GM23248 (cell line): ENCODE results near the gene ATF2. TPM values are rescaled to one million over a fixed set of nuclear protein-coding genes. Genes with fewer than 3 reads are reported as not detected.

Experiments
- DNase-seq: peaks from one replicate; pipeline ENCODE4 v3.0.0-alpha.2; 2015
- H2AFZ ChIP-seq: fragments of 200-600 bp; sonication (generic); 2 replicates; pipeline ENCODE4 v1.6.1; 2016; ENCODE audit warnings: antibody characterized with exemption
- H3F3A ChIP-seq: fragments of 200-600 bp; sonication (generic); 2 replicates; pipeline ENCODE4 v1.6.1; 2016; ENCODE audit warnings: mild to moderate bottlenecking, antibody characterized with exemption, mixed run types; ENCODE audit not compliant: insufficient read depth
- H3K27ac ChIP-seq: fragments of 200-600 bp; sonication (generic); 2 replicates; pipeline ENCODE4 v1.5.1; 2016; ENCODE audit warnings: mild to moderate bottlenecking
- H3K27me3 ChIP-seq: fragments of 200-600 bp; sonication (generic); replicated peaks from 2 replicates; pipeline ENCODE4 v1.6.1; 2016; ENCODE audit warnings: mild to moderate bottlenecking; ENCODE audit not compliant: insufficient read depth
- H3K36me3 ChIP-seq: fragments of 200-600 bp; sonication (generic); 2 replicates; pipeline ENCODE4 v1.6.1; 2016; ENCODE audit warnings: low read depth, mild to moderate bottlenecking
- H3K4me1 ChIP-seq: fragments of 200-600 bp; sonication (generic); 2 replicates; pipeline ENCODE4 v1.6.1; 2016; ENCODE audit warnings: mild to moderate bottlenecking; ENCODE audit not compliant: insufficient read depth
- H3K4me2 ChIP-seq: fragments of 200-600 bp; sonication (generic); one replicate; pipeline ENCODE4 v1.6.1; 2016; ENCODE audit warnings: mild to moderate bottlenecking; ENCODE audit not compliant: unreplicated experiment
- H3K4me3 ChIP-seq: fragments of 200-600 bp; sonication (generic); 2 replicates; pipeline ENCODE4 v1.5.1; 2016; ENCODE audit warnings: mild to moderate bottlenecking
- H3K79me2 ChIP-seq: fragments of 200-600 bp; sonication (generic); 2 replicates; pipeline ENCODE4 v1.6.1; 2016; ENCODE audit warnings: mild to moderate bottlenecking; ENCODE audit not compliant: insufficient read depth
- H3K9ac ChIP-seq: fragments of 200-600 bp; sonication (generic); 2 replicates; pipeline ENCODE4 v1.6.1; 2016; ENCODE audit warnings: mild to moderate bottlenecking
- H3K9me2 ChIP-seq: fragments of 200-600 bp; sonication (generic); 2 replicates; pipeline ENCODE4 v1.6.1; 2016; ENCODE audit warnings: mixed run types, mild to moderate bottlenecking, moderate library complexity; ENCODE audit not compliant: insufficient read depth
- H3K9me3 ChIP-seq: fragments of 200-600 bp; sonication (generic); one replicate; pipeline ENCODE4 v1.6.1; 2017; ENCODE audit warnings: low read depth
- H4K20me1 ChIP-seq: fragments of 200-600 bp; sonication (generic); 2 replicates; pipeline ENCODE4 v1.6.0; 2016; ENCODE audit not compliant: insufficient read depth
- EZH2 ChIP-seq: fragments of 200-600 bp; sonication (generic); IDR thresholded peaks from 2 replicates; pipeline ENCODE4 v1.6.1; 2018; ENCODE audit warnings: antibody characterized with exemption, mild to moderate bottlenecking; ENCODE audit not compliant: insufficient read depth, poor library complexity, severe bottlenecking
- EZH2phosphoT487 ChIP-seq: fragments of 200-600 bp; sonication (generic); IDR thresholded peaks from 2 replicates; pipeline ENCODE4 v1.6.1; 2018; ENCODE audit warnings: antibody characterized with exemption, moderate library complexity, mild to moderate bottlenecking, low read depth; ENCODE audit not compliant: insufficient read depth
- WGBS, 2 experiments: methylation state at CpG; one replicate each; pipeline ENCODE4 v1.1.6; 2015 to 2017; ENCODE audit warnings: low lambda C conversion rate in 2 of 2, low coverage in 1 of 2; ENCODE audit errors: missing lambda C conversion rate in 2 of 2; 5-methylcytosine and 5-hydroxymethylcytosine counted together
- in situ Hi-C: fragments of 300-500 bp; cut with MboI; formaldehyde crosslinking; loops from 2 replicates; pipeline ENCODE4 v1.15.0; 2020
- polyA plus RNA-seq: library from polyadenylated mRNA; unstranded; fragments of >200 nt; fragmentation: Nextera tagmentation; extraction: Ambion mirVana; gene quantifications from 2 replicates; pipeline ENCODE4 v1.2.1, GENCODE V29; 2016
- total RNA-seq: library from RNA; depleted of rRNA; stranded (reverse); fragments of >200 nt; shearing (Covaris generic); gene quantifications from 2 replicates; pipeline ENCODE4 v1.2.3, GENCODE V29; 2014

The ATF2 gene
- total and polyA plus RNA-seq, 2 experiments from 2014 or later, result 26.8 to 33.8 TPM

DNA sequence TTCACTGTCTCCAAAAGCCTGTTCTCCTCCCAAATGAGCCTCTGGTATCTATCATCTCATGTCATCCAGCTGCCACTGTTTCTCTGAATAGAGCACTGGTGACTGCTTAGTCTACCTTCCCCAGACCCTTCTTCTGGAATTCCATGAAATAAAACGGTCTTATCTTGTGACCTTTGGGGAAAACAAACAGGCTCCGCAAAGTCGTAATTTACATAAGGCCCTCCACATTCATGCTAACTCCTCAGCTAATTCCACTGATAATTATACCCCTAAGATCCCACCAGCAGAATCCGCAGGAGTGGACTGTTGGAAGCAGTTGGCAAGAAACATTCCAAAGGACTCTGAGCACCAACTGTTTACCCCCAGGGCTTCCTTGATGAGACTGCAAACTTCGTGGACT is 129.0 kb downstream of the ATF2 start:
- no peak for DNase-seq
- no peak overlapping the region for H3K4me3 ChIP-seq
- no peaks in the 10 kb centered on the region for H3K9me2 ChIP-seq
- TF ChIP-seq EZH2phosphoT487 (no peak), EZH2 (no peak)
- H3K4me1 ChIP-seq, result no peaks in the 10 kb centered on the region
- no peaks in the 10 kb centered on the region for H3K27me3 ChIP-seq
- no peaks in the 10 kb centered on the region for H3K36me3 ChIP-seq
- no peak overlapping the region for H3K4me2 ChIP-seq
- no peaks in the 10 kb centered on the region for H3K79me2 ChIP-seq
- WGBS, 2 experiments, result 86 to 87% methylated on average over 5 of the region's 5 CpGs
- H2AFZ ChIP-seq, result no peak overlapping the region
- no peak overlapping the region for H3K27ac ChIP-seq
- H3K9me3 ChIP-seq, result no peaks in the 10 kb centered on the region
- no peaks in the 10 kb centered on the region for H4K20me1 ChIP-seq
- no peaks in the 10 kb centered on the region for H3F3A ChIP-seq
- in situ Hi-C loops, result no loop called here
- no peak overlapping the region for H3K9ac ChIP-seq

GRCh38 chr2:175037941-175038340 is 130.1 kb downstream of the ATF2 start:
- no peak for DNase-seq
- Histone ChIP-seq H3K27ac (no peak overlapping the region), H3K4me1 (no peaks in the 10 kb centered on the region), H2AFZ (no peak overlapping the region), H3K9ac (no peak overlapping the region), H3K4me3 (no peak overlapping the region), H3K4me2 (no peak overlapping the region), H3K36me3 (no peaks in the 10 kb centered on the region), H3F3A (no peaks in the 10 kb centered on the region), H4K20me1 (no peaks in the 10 kb centered on the region), H3K9me3 (no peaks in the 10 kb centered on the region), H3K9me2 (no peaks in the 10 kb centered on the region), H3K79me2 (no peaks in the 10 kb centered on the region), H3K27me3 (no peaks in the 10 kb centered on the region)
- no peak for TF ChIP-seq EZH2
- TF ChIP-seq EZH2phosphoT487, result no peak
- in situ Hi-C loops, result no loop called here
- WGBS, 2 experiments, result 91 to 100% methylated on average over 2 of the region's 2 CpGs

- 46 to 52% methylated on average over 5 of the region's 5 CpGs for WGBS, 2 experiments
- TF ChIP-seq EZH2 (no peak), EZH2phosphoT487 (no peak)
Measured at GRCh38 chr2:175036582-175037018, 131.4 kb downstream of the ATF2 start.

DNA sequence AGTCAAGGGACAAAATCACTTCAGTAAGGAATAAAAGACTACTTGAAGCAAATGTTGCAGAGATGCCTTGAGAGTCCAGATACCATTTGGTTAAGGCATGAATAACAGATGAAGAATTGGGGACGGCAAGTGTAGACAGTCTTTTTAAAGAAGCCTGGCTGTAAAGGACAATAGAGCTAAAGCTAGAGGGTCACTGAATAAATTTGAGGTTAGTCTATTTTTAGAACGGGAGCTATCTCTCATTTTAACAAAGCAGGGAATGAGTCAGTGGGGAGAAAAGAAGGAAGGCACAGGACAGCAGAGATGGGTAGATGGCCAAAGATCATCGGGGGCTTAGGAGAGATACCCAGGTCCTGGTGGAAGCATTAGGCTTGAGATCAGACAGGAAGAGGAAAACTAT is 132.2 kb downstream of the ATF2 start:
- in situ Hi-C loops, result no loop called here
- no peak for TF ChIP-seq EZH2
- TF ChIP-seq EZH2phosphoT487, result no peak
- Histone ChIP-seq H3K4me1 (no peaks in the 10 kb centered on the region), H3K9me2 (no peaks in the 10 kb centered on the region), H3K79me2 (no peaks in the 10 kb centered on the region), H3F3A (no peaks in the 10 kb centered on the region), H3K4me3 (no peak overlapping the region), H3K9me3 (no peaks in the 10 kb centered on the region), H3K36me3 (no peaks in the 10 kb centered on the region), H3K9ac (no peak overlapping the region), H3K27ac (no peak overlapping the region), H4K20me1 (no peaks in the 10 kb centered on the region), H2AFZ (peak overlapping the region; percentile 62; the same call in 1 of the 2 replicates), H3K27me3 (no peaks in the 10 kb centered on the region), H3K4me2 (no peak overlapping the region)
- DNase-seq, result no peak
- 85 to 88% methylated on average over 3 of the region's 3 CpGs for WGBS, 2 experiments

More at GRCh38 chr2:175036582-175037018, 131.4 kb downstream of the ATF2 start:
- peak; percentile 57 for DNase-seq
- no peaks in the 10 kb centered on the region for H3K9me2 ChIP-seq
- no peaks in the 10 kb centered on the region for H3K79me2 ChIP-seq
- H3K9me3 ChIP-seq, result no peaks in the 10 kb centered on the region
- H3K4me2 ChIP-seq, result peak overlapping the region; percentile 27
- H3K4me1 ChIP-seq, result no peaks in the 10 kb centered on the region
- peak overlapping the region; percentile 62 for H2AFZ ChIP-seq
- H3K27ac ChIP-seq, result no peak overlapping the region
- in situ Hi-C loops, result no loop called here
- no peaks in the 10 kb centered on the region for H3K36me3 ChIP-seq
- H3F3A ChIP-seq, result no peaks in the 10 kb centered on the region
- H3K27me3 ChIP-seq, result no peaks in the 10 kb centered on the region
- H3K9ac ChIP-seq, result no peak overlapping the region
- H4K20me1 ChIP-seq, result no peaks in the 10 kb centered on the region
- no peak overlapping the region for H3K4me3 ChIP-seq

GRCh38 chr2:175034716-175035115 is 133.3 kb downstream of the ATF2 start:
- Histone ChIP-seq H3K4me1 (no peaks in the 10 kb centered on the region), H3K9ac (no peak overlapping the region), H3K27me3 (no peaks in the 10 kb centered on the region), H3K4me2 (no peak overlapping the region), H2AFZ (no peak overlapping the region), H3K9me3 (no peaks in the 10 kb centered on the region), H4K20me1 (no peaks in the 10 kb centered on the region), H3K9me2 (no peaks in the 10 kb centered on the region), H3K27ac (no peak overlapping the region), H3K36me3 (no peaks in the 10 kb centered on the region), H3F3A (no peaks in the 10 kb centered on the region), H3K4me3 (no peak overlapping the region), H3K79me2 (no peaks in the 10 kb centered on the region)
- no peak for DNase-seq
- TF ChIP-seq EZH2 (no peak), EZH2phosphoT487 (no peak)
- WGBS, 2 experiments, result 95 to 97% methylated on average over 3 of the region's 3 CpGs
- in situ Hi-C loops, result no loop called here
